GM21367 (cell line): ENCODE results near the gene PRKCD.

ENCODE experiments used
- ATAC-seq: cut with Tn5 transposase; IDR thresholded peaks from one replicate; pipeline ENCODE4 v1.9.1; 2021; ENCODE audit not compliant: unreplicated experiment

PRKCD gene

DNA sequence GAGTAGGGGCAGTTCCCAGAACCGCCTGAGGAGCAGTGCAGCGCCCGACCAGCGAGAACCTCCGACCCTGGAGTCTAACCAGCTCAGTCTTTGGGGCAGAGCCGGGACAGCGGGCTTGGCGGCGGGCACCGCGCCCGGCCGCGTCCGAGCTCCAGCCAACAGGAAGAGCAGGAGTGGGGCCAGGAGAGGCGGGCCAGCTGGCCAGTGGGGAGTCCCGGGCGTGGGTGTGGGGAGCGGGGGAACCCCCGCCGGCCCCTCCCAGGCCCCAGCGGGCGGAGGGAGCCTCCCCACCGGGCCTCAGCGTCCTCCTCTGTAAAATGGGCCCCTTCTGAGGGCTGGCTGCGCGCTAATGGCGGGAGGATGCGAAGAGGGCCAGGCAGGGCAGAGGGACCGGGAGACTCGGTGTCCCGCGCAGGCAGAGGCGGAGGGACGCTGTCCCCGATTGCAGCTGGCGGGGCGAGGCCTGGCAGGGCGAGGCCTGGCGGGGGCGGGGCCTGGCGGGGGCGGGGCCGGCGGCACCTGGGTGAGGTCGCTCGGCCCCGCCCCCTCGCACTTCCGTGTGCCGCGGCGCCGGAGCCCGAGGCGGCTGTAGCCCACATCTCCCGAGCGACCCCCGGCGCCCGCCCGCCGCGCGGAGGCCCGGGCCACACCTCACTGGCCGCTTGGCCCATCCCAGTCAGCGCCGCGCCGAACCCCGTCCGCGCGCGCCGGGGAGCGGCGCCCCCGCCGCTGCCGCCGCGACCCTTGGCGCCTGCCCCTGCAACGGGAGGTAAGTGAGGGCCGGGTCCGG lies at the start of gene PRKCD:
PRKCD (plus strand) TSS at position 550 of the 790 bp plus-strand sequence. CDS start 17,214 bp downstream, outside the sequence.
- peak; percentile 41 for ATAC-seq

DNA sequence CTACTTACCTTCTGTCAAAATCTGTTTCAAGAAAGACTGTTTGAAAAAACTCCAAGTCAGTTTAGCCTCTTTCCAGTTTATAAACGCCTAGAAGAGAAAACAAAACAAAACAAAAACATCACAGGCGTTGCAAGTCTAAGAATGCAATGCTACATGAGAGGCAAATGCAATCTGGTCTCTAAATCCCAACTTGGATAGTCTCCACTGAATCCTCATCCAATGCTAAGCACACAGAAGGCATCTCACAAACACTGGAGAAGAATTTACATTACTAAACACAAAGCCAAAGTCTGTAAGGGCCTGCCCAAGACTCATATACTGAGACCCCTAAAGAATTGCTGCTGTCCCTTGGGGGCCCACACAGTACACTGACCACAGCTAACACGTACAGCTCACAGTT lies 49.2 kb upstream of the PRKCD start:
- no peak for ATAC-seq

DNA sequence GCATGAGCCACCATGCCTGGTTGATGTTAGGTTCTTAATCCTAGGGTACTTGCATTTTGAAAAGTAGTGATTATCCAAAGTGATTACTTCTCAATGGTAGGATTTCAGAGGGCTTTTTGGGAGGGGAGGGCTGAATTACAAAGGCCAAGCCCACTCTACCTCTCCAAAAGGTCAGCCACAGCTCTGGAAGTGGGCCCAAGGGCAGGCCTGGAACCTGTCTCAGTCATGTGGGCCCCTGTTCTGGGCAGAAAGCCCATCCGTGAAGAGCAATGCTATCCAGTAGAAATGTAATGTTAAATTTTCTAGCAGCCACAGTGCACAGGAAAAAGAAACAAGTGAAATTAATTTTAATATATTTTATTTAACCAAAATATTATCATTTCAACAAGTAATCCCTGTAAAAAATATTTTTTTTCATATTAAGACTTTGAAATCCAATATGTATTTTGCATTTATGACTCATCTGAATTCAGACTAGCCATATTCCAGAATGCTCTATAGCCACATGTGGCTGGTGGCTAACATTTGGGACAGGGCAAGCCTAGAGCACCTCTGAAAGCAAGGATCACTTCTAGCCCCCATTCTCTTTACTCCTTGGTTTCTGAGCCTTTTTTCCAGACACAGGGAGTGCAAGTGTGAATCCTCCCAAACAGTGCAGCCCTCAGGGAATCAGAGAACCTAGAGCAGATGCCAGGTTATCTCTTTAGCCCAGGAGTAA lies 47.6 kb upstream of the PRKCD start:
- ATAC-seq = no peak

DNA sequence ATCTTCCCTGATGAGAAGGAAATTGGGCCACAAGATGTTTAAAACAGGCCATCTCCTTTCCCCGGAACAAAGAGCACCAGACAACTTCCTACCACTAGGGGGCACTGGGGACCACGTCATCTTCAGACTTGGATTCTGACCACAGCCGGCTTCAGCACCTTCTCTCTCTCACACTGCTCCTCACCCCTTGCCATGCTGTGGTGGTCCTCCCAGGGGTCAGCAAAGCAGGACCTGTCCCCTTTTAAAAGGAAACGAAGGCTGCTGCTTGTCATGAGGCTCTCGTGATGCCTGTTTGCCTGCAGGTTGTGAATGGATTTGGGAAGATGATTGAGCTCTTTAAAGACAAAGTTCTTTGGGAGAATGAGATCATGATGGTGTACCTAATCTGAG lies 47.0 kb upstream of the PRKCD start:
- no peak for ATAC-seq

DNA sequence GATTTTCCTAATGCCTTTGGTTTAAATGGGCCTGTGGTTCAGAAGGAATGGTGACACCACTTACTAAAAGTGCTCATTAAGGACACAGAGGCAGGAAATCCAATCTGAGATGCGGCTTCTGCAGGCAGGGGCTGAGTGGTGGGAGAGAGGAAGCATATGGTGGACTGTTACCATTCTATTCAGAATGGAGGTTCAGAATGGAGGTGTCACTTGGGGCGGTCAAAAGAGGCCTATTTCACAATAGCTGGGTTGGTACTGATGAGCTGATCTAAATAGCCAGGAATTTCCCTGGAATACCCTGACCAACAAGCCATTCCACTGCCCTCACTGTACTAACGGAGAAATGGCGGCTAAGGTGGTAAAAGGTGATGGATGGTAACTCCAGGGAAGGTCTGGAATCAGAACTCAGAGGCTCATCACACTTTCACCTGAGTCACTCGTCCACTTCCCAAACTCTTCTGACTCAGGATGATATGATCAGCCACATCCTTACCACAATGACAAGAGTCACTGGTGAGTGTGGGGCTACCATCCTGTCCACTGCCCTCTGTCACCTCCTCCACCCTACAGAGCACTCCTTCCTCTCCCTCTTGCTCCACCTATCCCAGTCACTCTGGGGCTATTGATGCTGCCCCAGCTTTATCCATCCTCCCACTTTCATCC lies 46.5 kb upstream of the PRKCD start:
- ATAC-seq = no peak

DNA sequence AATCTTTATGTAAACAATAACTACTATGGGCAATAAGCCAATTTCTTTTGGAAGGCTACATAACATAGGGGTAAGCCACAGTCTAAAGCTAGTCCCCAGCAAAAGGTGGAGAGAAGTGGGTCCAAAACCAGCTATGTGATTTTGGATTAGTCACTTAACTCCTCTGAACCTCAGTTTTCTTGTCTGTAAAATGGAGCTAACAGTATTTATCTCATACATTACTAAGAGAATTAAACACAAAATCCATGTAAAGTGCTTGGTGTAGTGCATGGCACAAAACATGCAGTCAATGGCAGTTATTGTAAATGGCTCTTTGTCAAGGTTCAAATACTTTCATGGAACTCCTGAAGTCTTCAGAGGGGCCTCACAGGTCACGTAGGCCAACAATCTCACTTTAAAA lies 44.1 kb upstream of the PRKCD start:
- no peak for ATAC-seq

DNA sequence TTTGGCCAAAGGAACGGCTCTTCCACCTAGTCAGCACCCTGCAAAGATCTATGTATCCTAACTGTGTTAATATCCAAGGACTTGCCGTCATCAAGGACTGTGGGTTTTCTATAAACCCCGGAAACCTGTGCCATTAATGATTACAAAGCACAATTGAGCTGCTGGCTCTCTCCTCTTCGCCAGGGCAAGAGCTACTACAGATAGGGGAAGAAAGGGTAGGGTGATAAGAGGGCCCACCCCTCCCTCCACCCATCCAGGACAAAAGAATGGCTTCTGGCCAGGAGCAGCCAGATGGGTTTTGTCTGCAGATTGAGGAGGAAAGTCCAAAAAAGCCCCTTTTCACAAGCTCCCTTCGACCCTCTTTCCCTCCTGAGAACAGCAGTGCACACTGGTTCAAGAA lies 40.7 kb upstream of the PRKCD start:
- ATAC-seq = no peak

DNA sequence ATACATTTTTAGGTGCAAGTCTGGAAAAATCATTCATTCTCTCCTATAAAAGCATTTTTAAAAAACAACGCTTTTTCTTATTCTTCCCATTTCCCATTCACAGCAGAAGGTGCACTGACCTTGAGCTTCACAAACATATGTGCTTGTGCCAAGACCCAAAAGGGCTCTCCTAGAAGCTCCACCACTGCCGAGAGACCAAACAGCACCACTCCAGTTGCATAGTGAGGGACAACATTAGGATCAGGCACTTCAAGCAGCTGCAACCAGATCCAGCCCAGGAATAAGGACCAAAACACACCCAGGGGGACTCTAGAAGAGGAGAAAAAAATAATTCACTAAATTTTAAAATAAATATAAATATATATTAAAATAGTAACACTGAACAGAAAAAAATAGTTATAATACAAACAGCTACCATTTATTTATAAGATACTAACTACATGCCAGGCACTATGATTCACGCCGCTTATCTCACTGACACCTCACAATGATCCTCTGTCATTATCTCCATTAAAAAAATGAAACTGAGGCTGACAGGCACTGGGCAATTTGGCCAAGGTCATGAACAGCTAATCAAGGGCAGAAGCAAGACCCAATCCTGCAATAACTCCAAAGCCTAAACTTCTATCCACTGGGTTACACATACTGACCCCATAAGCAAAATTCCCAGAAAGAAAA lies 38.6 kb upstream of the PRKCD start:
- no peak for ATAC-seq

DNA sequence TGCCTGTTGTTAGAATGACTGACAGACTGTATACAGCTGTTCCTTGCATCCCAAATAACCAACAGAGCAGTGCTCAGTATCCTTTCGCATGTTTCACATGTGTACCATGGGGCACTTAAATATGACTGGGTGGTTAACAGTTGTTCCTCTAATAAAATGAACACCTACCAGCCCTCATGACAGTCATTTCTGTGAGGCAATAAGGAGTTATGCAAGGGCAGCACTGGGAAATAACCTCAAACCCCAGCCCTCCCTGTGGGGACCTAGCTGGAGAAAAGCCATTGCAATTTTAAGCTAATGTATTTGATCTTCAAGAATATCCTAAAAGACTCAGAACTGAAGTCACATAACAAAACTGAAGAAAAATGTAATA lies 38.1 kb upstream of the PRKCD start:
- no peak for ATAC-seq

DNA sequence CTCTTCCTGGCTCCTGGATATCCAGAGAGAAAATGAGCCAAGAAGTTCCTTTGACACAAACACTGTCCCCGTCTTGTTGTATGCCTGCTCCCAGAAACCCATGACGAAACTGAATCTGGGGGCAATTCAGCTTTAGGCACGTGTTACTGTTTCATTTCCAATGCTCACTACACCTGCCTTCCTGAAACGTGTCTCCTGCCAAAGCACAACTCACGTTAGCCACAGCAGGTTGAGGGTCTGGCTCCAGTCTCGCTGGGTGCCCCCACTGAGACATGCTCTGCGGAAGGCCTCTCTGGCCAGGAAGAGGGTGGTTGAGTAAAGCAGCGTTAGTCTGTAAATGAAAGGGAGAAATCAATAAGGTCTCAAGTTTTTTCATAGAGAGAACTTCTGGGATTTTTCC lies 37.5 kb upstream of the PRKCD start:
- no peak for ATAC-seq

DNA sequence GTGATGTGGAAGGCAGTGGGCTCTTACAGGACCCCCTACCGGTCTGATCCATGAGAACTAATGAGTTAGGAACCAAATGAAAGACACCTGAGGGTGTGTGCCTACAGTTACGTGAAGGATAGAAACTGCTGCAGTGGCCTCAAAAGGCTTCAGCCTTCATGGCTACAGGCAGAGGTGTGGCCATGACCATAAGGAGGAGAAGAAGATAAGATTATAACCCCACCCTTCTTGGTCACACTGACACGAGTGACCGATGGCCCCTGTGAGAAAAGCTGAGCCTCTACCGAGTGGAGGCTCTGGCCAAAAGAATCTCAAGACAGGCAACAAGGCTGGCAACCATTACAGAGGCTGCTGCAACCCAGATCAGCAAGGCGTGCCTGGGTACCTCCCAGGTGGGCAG lies 37.1 kb upstream of the PRKCD start:
- ATAC-seq = no peak

DNA sequence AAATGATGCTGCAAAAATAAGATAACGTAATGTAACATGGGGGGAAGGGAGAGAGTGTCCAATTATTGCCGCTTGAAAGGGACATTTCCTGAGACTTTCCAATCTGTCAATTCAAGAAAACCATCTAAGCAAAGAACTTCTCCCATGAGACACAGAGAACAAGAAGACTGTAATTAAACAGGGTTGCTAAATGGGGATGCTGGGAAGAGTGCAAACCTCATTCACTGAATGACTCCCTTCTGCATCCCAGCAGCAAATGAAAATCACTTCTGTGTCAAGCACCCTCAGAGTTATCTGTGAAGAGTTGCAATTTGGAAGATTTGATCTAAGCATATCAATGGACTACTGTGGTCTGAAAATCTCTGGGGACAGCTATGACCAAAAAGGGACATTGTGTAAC lies 34.4 kb upstream of the PRKCD start:
- no peak for ATAC-seq

DNA sequence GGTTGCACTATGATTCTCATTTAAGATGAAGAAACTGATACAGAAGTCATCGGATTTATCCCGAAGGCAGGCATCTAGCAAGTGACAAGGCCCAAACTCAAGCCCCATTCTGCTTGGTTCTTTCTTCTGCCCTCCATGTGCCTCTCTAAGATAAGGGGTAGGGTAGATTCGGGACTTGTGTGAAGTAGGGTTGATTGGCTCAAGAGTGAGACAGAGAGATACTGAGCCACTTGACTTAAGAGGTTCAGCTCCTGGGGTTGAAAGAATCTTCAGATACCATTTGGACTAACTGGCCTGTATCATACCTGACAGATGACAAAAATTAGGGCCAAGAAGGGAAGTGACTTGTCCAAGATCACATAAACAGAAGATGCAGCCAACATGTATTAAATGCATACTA lies 31.7 kb upstream of the PRKCD start:
- no peak for ATAC-seq

DNA sequence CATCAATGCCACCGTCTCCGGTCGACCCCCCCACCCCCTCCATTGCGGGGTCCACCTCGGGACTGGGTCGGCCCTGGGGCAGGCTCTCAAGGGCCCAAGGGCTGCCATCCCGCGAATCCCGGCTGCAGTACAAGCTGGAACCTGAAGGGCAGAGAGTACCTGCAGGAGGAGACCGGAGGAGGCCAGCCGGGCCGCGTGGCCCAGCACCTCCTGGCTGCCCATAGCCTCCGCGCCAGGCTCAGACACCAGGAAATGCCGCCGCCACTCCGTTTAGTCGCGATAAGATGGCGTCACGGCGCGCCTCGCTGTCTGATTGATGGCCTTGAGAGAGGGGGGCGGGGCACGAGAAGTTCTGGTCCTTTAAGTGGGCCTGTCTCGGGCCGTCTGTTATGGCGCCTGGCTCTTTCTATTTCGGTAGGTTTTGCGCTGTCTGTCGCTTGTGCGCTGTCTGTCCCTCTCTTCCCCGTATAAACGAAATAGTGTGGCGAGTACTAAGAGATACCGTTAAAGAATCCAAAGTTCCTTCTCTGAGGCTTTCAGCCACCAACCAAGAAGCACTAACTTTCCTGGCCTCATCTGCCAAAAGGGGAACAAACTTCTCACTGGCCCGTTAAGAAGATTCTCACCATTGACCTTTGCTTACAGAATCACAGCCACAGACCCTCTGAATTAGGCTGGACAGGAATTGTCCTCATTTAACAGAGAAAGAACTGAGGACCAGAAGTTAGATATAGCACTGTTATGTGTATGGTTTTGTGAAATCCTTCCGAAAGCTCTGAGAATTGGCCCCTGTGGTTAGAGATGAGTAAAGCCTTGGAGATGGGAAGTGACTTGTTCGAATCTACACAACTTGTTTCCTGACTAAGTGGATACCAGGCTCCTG lies 30.6 kb upstream of the PRKCD start, which contains the start of gene RFT1:
RFT1 (minus strand) TSS at position 257 of the 883 bp plus-strand sequence; CDS start at position 222, 35 bp downstream.
- ATAC-seq = peak; percentile 72

DNA sequence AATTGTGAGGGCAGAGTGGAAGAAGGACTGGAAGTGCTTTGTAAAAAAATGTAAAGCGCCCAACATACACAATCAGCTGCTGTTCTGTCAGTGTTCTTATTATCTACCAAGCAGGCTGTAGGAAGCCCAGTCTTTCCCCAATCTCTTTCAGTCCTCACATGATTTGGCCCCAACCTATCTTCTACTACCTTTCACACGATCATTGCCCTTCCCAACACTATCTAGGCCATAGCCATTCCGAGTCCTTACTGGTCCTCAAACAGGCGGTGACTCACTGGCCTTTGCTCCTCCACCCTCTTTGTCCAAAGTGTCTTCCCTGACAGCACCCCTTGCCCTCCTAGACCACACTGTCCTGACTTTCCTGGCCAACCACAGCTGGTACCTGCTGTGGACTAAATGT lies 29.9 kb upstream of the PRKCD start:
- no peak for ATAC-seq

DNA sequence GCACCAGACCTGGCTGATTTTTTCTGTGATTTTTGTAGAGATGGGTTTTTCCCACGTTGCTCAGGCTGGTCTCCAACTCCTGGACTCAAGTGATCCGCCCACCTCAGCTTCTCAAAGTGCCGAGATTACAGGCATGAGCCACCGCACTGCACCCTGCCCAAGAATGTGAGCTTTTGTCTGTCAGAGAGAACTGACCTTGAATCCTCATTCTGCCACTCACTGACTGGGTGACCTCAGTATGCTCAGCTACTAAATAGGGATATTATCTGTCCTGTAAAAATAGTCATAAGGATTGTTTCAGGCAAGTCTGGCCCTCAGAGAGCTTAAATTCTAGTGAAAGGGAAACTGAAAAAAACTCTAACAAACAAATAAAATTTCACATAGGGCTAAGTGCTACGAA lies 28.7 kb upstream of the PRKCD start:
- no peak for ATAC-seq

DNA sequence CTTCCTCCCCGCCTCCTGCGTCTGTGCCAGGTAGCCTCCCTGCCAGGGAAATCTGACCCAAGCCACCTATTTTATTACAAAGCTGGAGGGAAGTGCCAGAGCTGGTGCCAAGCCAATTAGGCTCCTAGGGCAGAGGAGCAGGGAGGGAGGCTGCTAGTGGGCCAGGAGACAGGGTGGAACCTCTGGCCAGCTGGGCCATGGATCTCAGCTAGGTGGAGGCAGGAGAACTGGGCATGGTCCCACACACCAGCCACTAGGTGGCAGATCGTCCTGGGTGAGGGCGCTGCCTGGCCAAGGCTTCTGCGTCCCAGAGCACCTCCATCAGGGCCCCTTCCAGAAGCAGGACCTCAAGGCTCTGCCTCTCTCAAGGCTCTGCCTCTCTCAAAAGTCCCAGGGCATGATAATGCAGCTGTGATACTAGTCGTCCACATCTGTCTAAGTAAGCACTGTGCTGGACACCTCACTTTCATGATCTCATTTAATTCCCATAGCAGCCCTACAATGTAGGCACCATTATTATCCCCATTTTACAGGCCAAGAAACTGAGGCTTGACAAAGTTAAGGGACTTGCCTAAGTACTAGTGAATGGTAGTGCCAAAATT lies 26.3 kb upstream of the PRKCD start:
- no peak for ATAC-seq

DNA sequence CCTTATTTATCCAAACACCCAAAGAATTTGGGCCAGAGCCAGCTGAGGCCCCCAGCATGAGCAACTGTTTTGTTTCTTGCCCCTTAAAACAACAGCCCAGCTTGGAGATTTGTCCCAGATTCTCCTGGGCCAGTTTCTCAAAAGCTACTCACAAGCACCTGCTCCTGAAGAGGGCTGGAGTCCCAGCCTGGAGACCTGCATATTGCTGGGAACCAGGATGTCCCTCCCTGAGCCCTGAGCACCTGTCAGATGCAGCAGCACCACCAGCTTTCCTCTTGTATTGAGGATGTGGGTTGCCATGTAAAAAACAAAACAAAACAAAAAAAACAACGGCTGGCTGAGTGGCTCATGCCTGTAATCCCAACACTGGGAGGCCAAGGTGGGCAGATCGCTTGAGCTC lies 23.8 kb upstream of the PRKCD start:
- no peak for ATAC-seq

DNA sequence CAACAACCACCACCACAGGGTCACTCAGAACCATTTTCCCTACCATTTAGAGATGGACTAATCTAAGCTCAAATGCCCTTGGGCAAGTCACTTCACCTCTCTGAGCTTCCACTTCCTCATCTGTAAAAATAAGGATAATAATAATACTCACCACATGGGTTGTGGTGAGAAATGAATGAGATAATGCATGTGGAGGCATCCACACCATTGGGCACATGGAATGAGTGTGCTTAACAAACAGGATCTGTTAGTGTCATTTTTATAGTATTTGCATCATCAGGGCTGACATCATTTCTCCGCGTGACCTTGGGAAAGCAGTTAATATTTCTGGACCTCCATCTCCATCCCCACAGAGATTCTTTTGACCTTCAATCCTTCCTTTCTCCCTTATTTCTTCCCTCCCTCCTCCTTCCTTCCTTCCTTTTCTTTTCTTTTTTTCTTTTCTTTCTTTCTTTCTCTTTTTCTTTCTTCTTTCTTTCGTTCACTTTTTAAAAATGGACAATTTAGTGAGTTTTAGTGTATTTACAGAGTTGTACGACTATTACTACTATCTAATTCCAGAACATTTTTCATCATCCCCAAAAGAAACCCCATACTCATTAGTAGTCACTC lies 23.1 kb upstream of the PRKCD start:
- ATAC-seq = no peak
